ENCODE measurements around the gene OTOF.

DNA sequence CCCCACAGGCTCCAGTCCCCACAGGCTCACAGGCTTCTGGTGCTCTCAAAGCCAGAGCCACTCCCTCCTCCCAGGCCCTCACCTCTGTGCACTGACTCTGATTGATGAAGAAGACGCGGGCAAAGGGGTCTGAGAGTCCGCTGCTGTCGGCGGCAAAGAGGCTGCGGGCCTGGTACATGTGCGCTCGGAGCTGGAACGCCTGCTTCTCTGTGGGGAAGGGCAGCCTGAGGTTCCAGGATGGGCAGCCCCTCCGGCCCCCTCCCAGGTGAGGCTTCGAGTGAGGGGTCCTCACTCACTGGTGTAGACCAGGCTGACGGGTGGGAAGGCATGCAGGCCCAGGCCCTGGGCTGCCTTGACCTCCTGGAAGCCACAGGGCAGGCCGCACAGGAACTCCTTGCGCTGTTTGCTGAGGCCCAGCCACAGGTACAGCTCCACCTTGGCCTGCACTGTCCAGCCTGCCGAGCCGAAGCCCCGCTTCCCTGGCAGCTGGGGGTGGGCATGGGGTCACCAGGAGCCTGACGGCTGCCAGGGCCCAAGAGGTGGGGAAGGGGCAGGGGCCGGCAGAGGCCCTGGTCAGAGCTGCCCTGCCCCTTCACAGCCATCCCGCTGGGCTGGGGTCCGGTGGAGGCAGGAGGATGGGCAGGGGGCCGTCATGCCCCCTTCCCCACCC lies 2.0 kb downstream of the OTOF start:
- TF ChIP-seq, protein P1, sequence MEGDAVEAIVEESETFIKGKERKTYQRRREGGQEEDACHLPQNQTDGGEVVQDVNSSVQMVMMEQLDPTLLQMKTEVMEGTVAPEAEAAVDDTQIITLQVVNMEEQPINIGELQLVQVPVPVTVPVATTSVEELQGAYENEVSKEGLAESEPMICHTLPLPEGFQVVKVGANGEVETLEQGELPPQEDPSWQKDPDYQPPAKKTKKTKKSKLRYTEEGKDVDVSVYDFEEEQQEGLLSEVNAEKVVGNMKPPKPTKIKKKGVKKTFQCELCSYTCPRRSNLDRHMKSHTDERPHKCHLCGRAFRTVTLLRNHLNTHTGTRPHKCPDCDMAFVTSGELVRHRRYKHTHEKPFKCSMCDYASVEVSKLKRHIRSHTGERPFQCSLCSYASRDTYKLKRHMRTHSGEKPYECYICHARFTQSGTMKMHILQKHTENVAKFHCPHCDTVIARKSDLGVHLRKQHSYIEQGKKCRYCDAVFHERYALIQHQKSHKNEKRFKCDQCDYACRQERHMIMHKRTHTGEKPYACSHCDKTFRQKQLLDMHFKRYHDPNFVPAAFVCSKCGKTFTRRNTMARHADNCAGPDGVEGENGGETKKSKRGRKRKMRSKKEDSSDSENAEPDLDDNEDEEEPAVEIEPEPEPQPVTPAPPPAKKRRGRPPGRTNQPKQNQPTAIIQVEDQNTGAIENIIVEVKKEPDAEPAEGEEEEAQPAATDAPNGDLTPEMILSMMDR (conservative IDR thresholded peaks at IDR 0.05; ENCODE audit: low read length) = no peak
- TF ChIP-seq EZH2phosphoT487 (IDR thresholded peaks at IDR 0.05; ENCODE audit: borderline replicate concordance) = no peak
